PC-3 (cell line): Measurements from ENCODE around the gene ARL6IP6. TPM values are rescaled to one million over a fixed set of nuclear protein-coding genes. Genes with fewer than 3 reads are reported as not detected.

Experiments used
- ATAC-seq: fragments of 200-7000 bp; cut with Tn5 transposase; 2 replicates; pipeline ENCODE4 v1.9.1; 2020; ENCODE audit warnings: mild to moderate bottlenecking, moderate library complexity
- BruUV-seq: library from RNA; stranded (reverse); fragments of 400-500 nt; replicated peaks from 2 replicates; lab custom pipeline; 2021; lab: Mats Ljungman, UMichigan
- CTCF ChIA-PET: fragments of 300-600 bp; sonication (Branson Sonifier 250); formaldehyde crosslinking; loops from one replicate; lab custom pipeline; 2022; ENCODE audit warnings: antibody characterized with exemption; lab: Charles Lee
- POLR2A ChIA-PET: fragments of 300-600 bp; sonication (Branson Sonifier 250); formaldehyde crosslinking; loops from one replicate; lab custom pipeline; 2022; ENCODE audit warnings: antibody characterized with exemption; ENCODE audit not compliant: unreplicated experiment; lab: Charles Lee
- DNase-seq: peaks from one replicate; pipeline ENCODE4 v3.0.0-alpha.2; 2015
- H2AFZ ChIP-seq: fragments of 300-600 bp; sonication (generic); 2 replicates; pipeline ENCODE4 v1.6.0; 2016; ENCODE audit warnings: antibody characterized with exemption, low read length
- H3F3A ChIP-seq: fragments of 300-600 bp; sonication (generic); one replicate; pipeline ENCODE4 v1.6.0; 2017; ENCODE audit warnings: antibody characterized with exemption, low read length, control low read depth, mild to moderate bottlenecking; ENCODE audit not compliant: unreplicated experiment
- H3K27ac ChIP-seq: fragments of 300-600 bp; sonication (generic); 2 replicates; pipeline ENCODE4 v1.5.1; 2016; ENCODE audit warnings: mild to moderate bottlenecking, low read length
- H3K27me3 ChIP-seq: fragments of 300-600 bp; sonication (generic); 2 replicates; pipeline ENCODE4 v1.6.1; 2016; ENCODE audit warnings: low read length, mixed read lengths
- H3K36me3 ChIP-seq: fragments of 300-600 bp; sonication (generic); 2 replicates; pipeline ENCODE4 v1.6.1; 2016; ENCODE audit warnings: low read depth, mixed run types, low read length, mixed read lengths
- H3K4me1 ChIP-seq: fragments of 300-600 bp; sonication (generic); 2 replicates; pipeline ENCODE4 v1.5.1; 2016; ENCODE audit warnings: low read length; ENCODE audit not compliant: insufficient read depth
- H3K4me2 ChIP-seq: fragments of 300-600 bp; sonication (generic); 2 replicates; pipeline ENCODE4 v1.6.0; 2016; ENCODE audit warnings: low read length
- H3K4me3 ChIP-seq: fragments of 300-600 bp; sonication (generic); 2 replicates; pipeline ENCODE4 v1.5.1; 2016; ENCODE audit warnings: mild to moderate bottlenecking, low read length, mixed read lengths
- H3K79me2 ChIP-seq: fragments of 300-600 bp; sonication (generic); 2 replicates; pipeline ENCODE4 v1.6.1; 2017; ENCODE audit warnings: low read length, mixed read lengths
- H3K9ac ChIP-seq: fragments of 300-600 bp; sonication (generic); 2 replicates; pipeline ENCODE4 v1.6.0; 2016; ENCODE audit warnings: mild to moderate bottlenecking, low read length
- H3K9me2 ChIP-seq: fragments of 300-600 bp; sonication (generic); replicated peaks from 2 replicates; pipeline ENCODE4 v1.6.1; 2016; ENCODE audit warnings: mixed run types, low read length, mixed read lengths
- H3K9me3 ChIP-seq: fragments of 300-600 bp; sonication (generic); 2 replicates; pipeline ENCODE4 v1.6.1; 2016; ENCODE audit warnings: low read length, mixed read lengths
- H4K20me1 ChIP-seq: fragments of 300-600 bp; sonication (generic); 2 replicates; pipeline ENCODE4 v1.6.1; 2016; ENCODE audit warnings: low read length, mixed read lengths
- CTCF ChIP-seq: fragments of 300-600 bp; sonication (generic); conservative IDR thresholded peaks from 2 replicates; pipeline ENCODE4 v1.5.1; 2017; ENCODE audit warnings: antibody characterized with exemption, low read depth, mild to moderate bottlenecking, low read length
- EZH2 ChIP-seq: fragments of 300-600 bp; sonication (generic); IDR thresholded peaks from one replicate; pipeline ENCODE4 v1.6.1; 2017; ENCODE audit warnings: antibody characterized with exemption, mild to moderate bottlenecking, low read length; ENCODE audit not compliant: unreplicated experiment
- EZH2phosphoT487 ChIP-seq: fragments of 300-600 bp; sonication (generic); IDR thresholded peaks from 2 replicates; pipeline ENCODE4 v1.6.1; 2018; ENCODE audit warnings: mild to moderate bottlenecking, antibody characterized with exemption, low read length, borderline replicate concordance
- intact Hi-C: fragments of 100-400 bp; cut with micrococcal nuclease; formaldehyde crosslinking; loops from 2 replicates; pipeline ENCODE4 v1.9.0; 2023
- total RNA-seq: library from RNA; depleted of rRNA; stranded (reverse); fragments of >200 nt; gene quantifications from 2 replicates; pipeline ENCODE4 v1.2.3, GENCODE V29; 2014

The ARL6IP6 gene
- total RNA-seq, 1 experiment from 2014 or later, result 19.0 TPM

- Histone ChIP-seq H3K27ac (no peak overlapping the region), H3K9me2 (no peaks in the 10 kb centered on the region), H4K20me1 (peaks cover 54% of the 10 kb centered on the region), H3K9ac (no peak overlapping the region), H3K36me3 (peaks cover 22% of the 10 kb centered on the region), H3K4me1 (no peaks in the 10 kb centered on the region), H3K9me3 (no peaks in the 10 kb centered on the region), H3K4me3 (no peak overlapping the region), H3K4me2 (no peak overlapping the region), H3K27me3 (no peaks in the 10 kb centered on the region), H3F3A (no peaks in the 10 kb centered on the region), H2AFZ (no peak overlapping the region), H3K79me2 (peaks cover 100% of the 10 kb centered on the region)
- intact Hi-C loops, result no loop called here
- ChIA-PET CTCF (no interaction called here), POLR2A (no interaction called here)
- no TSS peak for BruUV-seq
- no peak for TF ChIP-seq EZH2phosphoT487
- TF ChIP-seq EZH2, result no peak
- TF ChIP-seq CTCF, result no peak
- DNase-seq (no peak), ATAC-seq (no peak)
These were observed 17.2 kb upstream of the ARL6IP6 start for GRCh38 chr2:152701198-152701597.

- CTCF ChIA-PET, result no interaction called here
- Histone ChIP-seq H3K9me2 (no peaks in the 10 kb centered on the region), H3K79me2 (peaks cover 99% of the 10 kb centered on the region), H3K9ac (no peak overlapping the region), H3K36me3 (peaks cover 58% of the 10 kb centered on the region), H3K27me3 (no peaks in the 10 kb centered on the region), H3K9me3 (no peaks in the 10 kb centered on the region), H4K20me1 (peaks cover 56% of the 10 kb centered on the region), H3K4me1 (no peaks in the 10 kb centered on the region), H3F3A (no peaks in the 10 kb centered on the region), H3K4me3 (no peak overlapping the region), H3K4me2 (no peak overlapping the region), H2AFZ (no peak overlapping the region), H3K27ac (no peak overlapping the region)
- DNase-seq (no peak), ATAC-seq (no peak)
- intact Hi-C loops, result no loop called here
- BruUV-seq, result no TSS peak
- TF ChIP-seq CTCF (no peak), EZH2phosphoT487 (no peak), EZH2 (no peak)
- POLR2A ChIA-PET, result no interaction called here
These were observed 11.9 kb upstream of the ARL6IP6 start for GRCh38 chr2:152706477-152707021.

GRCh38 chr2:152708742-152709141, 9.7 kb upstream of the ARL6IP6 start:
- TF ChIP-seq CTCF (no peak), EZH2 (no peak), EZH2phosphoT487 (no peak)
- H4K20me1 ChIP-seq, result peaks cover 60% of the 10 kb centered on the region

More at GRCh38 chr2:152708742-152709141, 9.7 kb upstream of the ARL6IP6 start:
- peaks cover 65% of the 10 kb centered on the region for H3K36me3 ChIP-seq
- DNase-seq, result no peak
- H3K4me3 ChIP-seq, result no peak overlapping the region
- no peak overlapping the region for H2AFZ ChIP-seq
- POLR2A ChIA-PET, result interaction anchor here (0.6 kb wide), 1 partner anchor 1437 kb away, joined by 10 read pairs; no protein-coding TSS in a partner anchor
- no peak overlapping the region for H3K9ac ChIP-seq
- CTCF ChIA-PET, result no interaction called here
- no peaks in the 10 kb centered on the region for H3K27me3 ChIP-seq
- no peak overlapping the region for H3K27ac ChIP-seq
- H3K4me2 ChIP-seq, result no peak overlapping the region
- H3K9me2 ChIP-seq, result no peaks in the 10 kb centered on the region
- no peaks in the 10 kb centered on the region for H3K4me1 ChIP-seq
- ATAC-seq, result no peak
- no peaks in the 10 kb centered on the region for H3F3A ChIP-seq
- H3K9me3 ChIP-seq, result no peaks in the 10 kb centered on the region
- BruUV-seq, result no TSS peak
- intact Hi-C loops, result no loop called here
- peaks cover 99% of the 10 kb centered on the region for H3K79me2 ChIP-seq
